Smooth muscle cell (in vitro differentiated cells): Measurements from ENCODE around the gene CFAP61. TPM values are rescaled to one million over a fixed set of nuclear protein-coding genes. Genes with fewer than 3 reads are reported as not detected.
"Not testable (repeated sequence)": the region's sequence is repeated elsewhere in the genome, so short reads cannot be mapped to it uniquely, and the experiment has no call there.

Source experiments
- DNase-seq: peaks from one replicate; lab custom pipeline; 2025; ENCODE audit not compliant: unreplicated experiment; lab: John Stamatoyannopoulos, UW
- H2AFZ ChIP-seq: fragments of 200-600 bp; sonication (generic); 2 replicates; pipeline ENCODE4 v1.6.0; 2016; ENCODE audit warnings: antibody characterized with exemption, low read depth, mild to moderate bottlenecking
- H3F3A ChIP-seq: fragments of 200-600 bp; sonication (generic); 2 replicates; pipeline ENCODE4 v1.6.0; 2017; ENCODE audit warnings: antibody characterized with exemption, low read depth
- H3K27ac ChIP-seq: fragments of 200-600 bp; sonication (generic); 2 replicates; pipeline ENCODE4 v1.5.1; 2016; ENCODE audit warnings: low read depth, mild to moderate bottlenecking
- H3K27me3 ChIP-seq: fragments of 200-600 bp; sonication (generic); 2 replicates; pipeline ENCODE4 v1.6.1; 2016; ENCODE audit warnings: low read depth, mild to moderate bottlenecking
- H3K36me3 ChIP-seq: fragments of 200-600 bp; sonication (generic); 2 replicates; pipeline ENCODE4 v1.5.1; 2016; ENCODE audit warnings: low read depth
- H3K4me1 ChIP-seq: fragments of 200-600 bp; sonication (generic); 2 replicates; pipeline ENCODE4 v1.5.1; 2016; ENCODE audit warnings: low read depth
- H3K4me2 ChIP-seq: fragments of 200-600 bp; sonication (generic); 2 replicates; pipeline ENCODE4 v1.6.0; 2016; ENCODE audit warnings: mild to moderate bottlenecking
- H3K4me3 ChIP-seq: fragments of 200-600 bp; sonication (generic); 2 replicates; pipeline ENCODE4 v1.5.1; 2016; ENCODE audit warnings: mild to moderate bottlenecking
- H3K79me2 ChIP-seq: fragments of 200-600 bp; sonication (generic); 2 replicates; pipeline ENCODE4 v1.6.0; 2016; ENCODE audit warnings: low read depth, mild to moderate bottlenecking
- H3K9ac ChIP-seq: fragments of 200-600 bp; sonication (generic); 2 replicates; pipeline ENCODE4 v1.6.0; 2016; ENCODE audit warnings: low read depth
- H3K9me3 ChIP-seq: fragments of 200-600 bp; sonication (generic); replicated peaks from 2 replicates; pipeline ENCODE4 v1.5.1; 2016; ENCODE audit warnings: low read depth
- H4K20me1 ChIP-seq: fragments of 200-600 bp; sonication (generic); 2 replicates; pipeline ENCODE4 v1.6.0; 2016; ENCODE audit warnings: low read depth
- WGBS: methylation state at CpG from one replicate; pipeline ENCODE4 v1.1.7; 2016; ENCODE audit warnings: low lambda C conversion rate; 5-methylcytosine and 5-hydroxymethylcytosine counted together
- polyA plus RNA-seq: library from polyadenylated mRNA; unstranded; fragments of >200 nt; fragmentation: Nextera tagmentation; extraction: Ambion mirVana; gene quantifications from 2 replicates; pipeline ENCODE4 v1.2.1, GENCODE V29; 2016
- total RNA-seq: library from RNA; depleted of rRNA; stranded (reverse); fragments of >200 nt; gene quantifications from 2 replicates; pipeline ENCODE4 v1.2.3, GENCODE V29; 2014
- TF ChIP-seq, protein P1 (sequence below): fragments of 200-600 bp; sonication (generic); IDR thresholded peaks from 2 replicates; pipeline ENCODE4 v1.5.1; 2017; ENCODE audit warnings: borderline replicate concordance, mild to moderate bottlenecking, antibody characterized with exemption; ENCODE audit not compliant: insufficient read depth, poor library complexity, severe bottlenecking

The CFAP61 gene
- total and polyA plus RNA-seq, 2 experiments from 2014 or later = not detected

DNA sequence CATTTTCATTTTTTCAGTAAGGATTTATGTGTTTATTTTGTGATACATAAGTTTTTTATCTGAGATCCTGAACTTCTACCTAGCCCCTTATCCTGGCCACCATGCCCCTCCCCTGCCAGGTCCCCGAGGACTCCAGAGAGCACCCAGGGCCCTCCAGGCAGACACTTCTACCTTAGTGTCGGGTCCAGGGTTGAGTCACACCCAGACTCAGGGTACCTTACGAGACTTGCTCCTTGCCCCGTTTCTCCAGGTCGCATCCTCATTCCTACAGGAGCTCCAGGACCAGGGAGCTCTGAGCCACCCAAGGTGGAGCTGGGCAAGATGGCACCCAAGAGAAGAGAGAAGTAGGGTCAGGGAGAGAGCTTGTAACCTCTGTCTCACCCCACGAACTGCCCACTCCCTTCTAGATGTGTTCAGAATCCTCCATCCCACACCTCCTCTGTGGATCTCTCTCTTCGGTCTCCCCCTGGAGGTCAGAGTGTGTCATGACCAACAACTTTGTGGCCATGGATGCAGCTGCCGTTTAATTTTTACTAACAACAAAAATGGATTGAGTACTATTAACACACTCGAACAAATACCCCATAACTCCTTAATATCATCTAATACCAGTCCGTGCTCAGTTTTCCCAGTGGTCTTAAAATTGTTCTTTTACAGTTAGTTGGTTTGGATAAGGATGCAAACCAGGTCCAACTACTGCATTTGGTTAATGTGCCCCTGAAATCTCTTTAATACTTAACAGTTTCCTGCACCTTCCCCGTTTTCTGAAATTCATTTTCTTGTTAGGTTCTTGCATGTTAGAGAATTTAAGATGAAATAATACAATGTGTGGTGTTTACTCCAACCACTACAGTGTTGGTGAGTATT is 185.0 kb downstream of the CFAP61 start:
- H3K4me3 ChIP-seq = no peak overlapping the region
- H3K79me2 ChIP-seq = no peaks in the 10 kb centered on the region
- TF ChIP-seq, protein P1, sequence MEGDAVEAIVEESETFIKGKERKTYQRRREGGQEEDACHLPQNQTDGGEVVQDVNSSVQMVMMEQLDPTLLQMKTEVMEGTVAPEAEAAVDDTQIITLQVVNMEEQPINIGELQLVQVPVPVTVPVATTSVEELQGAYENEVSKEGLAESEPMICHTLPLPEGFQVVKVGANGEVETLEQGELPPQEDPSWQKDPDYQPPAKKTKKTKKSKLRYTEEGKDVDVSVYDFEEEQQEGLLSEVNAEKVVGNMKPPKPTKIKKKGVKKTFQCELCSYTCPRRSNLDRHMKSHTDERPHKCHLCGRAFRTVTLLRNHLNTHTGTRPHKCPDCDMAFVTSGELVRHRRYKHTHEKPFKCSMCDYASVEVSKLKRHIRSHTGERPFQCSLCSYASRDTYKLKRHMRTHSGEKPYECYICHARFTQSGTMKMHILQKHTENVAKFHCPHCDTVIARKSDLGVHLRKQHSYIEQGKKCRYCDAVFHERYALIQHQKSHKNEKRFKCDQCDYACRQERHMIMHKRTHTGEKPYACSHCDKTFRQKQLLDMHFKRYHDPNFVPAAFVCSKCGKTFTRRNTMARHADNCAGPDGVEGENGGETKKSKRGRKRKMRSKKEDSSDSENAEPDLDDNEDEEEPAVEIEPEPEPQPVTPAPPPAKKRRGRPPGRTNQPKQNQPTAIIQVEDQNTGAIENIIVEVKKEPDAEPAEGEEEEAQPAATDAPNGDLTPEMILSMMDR = peak; percentile 63
- H3K9me3 ChIP-seq = no peaks in the 10 kb centered on the region
- no peak overlapping the region for H3K9ac ChIP-seq
- H3K27me3 ChIP-seq = peaks cover 6% of the 10 kb centered on the region
- no peaks in the 10 kb centered on the region for H3F3A ChIP-seq
- DNase-seq = no peak
- no peak overlapping the region for H2AFZ ChIP-seq
- H3K4me2 ChIP-seq = no peak overlapping the region
- 47% methylated on average over 11 of the region's 11 CpGs for WGBS
- H3K36me3 ChIP-seq = no peaks in the 10 kb centered on the region
- H3K4me1 ChIP-seq = peaks cover 12% of the 10 kb centered on the region
- no peaks in the 10 kb centered on the region for H4K20me1 ChIP-seq
- H3K27ac ChIP-seq = no peak overlapping the region

DNA sequence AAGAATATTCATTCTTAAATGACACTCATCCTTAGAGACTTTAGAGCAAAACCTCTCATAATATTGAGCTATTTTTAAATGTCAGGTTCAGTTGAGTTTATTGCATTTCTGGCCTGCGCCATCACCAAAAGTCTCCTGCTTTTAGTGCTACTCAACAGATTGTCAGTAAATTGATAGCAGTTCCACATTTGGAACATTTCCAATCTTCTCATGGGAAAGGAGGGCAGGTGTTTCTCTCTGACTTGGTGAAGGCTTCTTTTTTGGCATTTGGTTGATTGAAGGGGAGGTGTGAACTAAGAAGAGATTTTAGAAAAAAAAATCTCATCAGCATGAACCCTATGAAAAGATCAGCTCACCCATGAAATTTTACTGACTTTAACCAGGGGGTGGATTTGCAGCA is 189.6 kb downstream of the CFAP61 start:
- Histone ChIP-seq H3K27me3 (no peaks in the 10 kb centered on the region), H2AFZ (no peak overlapping the region), H3K27ac (no peak overlapping the region), H3K4me1 (peaks cover 12% of the 10 kb centered on the region), H4K20me1 (no peaks in the 10 kb centered on the region), H3F3A (no peaks in the 10 kb centered on the region), H3K4me3 (no peak overlapping the region), H3K4me2 (no peak overlapping the region), H3K36me3 (no peaks in the 10 kb centered on the region), H3K9ac (no peak overlapping the region), H3K79me2 (no peaks in the 10 kb centered on the region), H3K9me3 (no peaks in the 10 kb centered on the region)
- 97% methylated on average over 1 of the region's 1 CpG for WGBS
- no peak for DNase-seq
- TF ChIP-seq, protein P1 = no peak

DNA sequence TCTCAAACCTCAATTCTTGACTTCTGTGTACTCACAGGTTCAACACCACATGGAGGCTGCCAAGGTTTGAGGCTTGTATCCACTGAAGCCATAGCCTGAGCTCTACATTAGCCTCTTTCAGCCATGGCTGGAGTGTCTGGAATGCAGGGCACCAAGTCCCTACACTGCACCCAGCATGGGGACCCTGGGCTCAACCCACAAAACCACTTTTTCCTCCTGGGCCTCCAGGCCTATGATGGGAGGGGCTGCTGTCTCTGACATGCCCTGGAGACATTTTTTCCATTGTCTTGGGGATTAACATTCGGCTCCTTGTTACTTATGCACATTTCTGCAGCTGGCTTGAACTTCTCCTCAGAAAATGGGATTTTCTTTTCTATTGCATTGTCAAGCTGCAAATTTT is 192.1 kb downstream of the CFAP61 start:
- WGBS = 82% methylated on average over 1 of the region's 1 CpG

DNA sequence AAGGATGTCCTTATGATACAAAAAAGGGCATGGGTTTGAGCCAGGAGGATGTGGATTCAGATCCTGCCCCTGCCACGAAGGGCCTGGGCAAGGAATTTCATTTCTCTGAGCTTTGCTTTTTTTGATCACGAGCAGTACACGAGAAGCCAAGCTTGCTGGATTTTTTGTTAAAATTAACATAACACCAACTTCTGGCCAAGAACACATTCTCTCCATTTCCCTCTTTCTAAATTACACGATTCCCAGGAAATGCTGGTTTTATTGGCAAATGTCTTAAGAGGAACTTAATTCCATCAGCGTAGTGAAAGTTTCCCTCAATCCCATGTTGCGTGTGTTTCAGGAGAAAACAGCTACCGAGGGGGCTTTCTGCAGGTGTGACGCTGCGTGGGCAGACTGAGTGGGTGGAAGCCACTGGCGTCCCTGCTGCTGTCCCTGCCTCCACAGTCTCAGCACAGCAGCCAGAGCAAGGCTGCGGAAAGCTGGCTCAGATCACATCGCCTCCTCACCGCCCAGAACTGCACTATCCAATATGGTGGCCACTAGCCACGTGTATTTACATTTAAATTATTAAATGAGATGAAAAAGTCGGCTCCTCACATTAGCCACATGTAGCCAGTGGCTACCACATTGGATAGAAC is 194.8 kb downstream of the CFAP61 start:
- Histone ChIP-seq H3K36me3 (no peaks in the 10 kb centered on the region), H3K27ac (no peak overlapping the region), H4K20me1 (no peaks in the 10 kb centered on the region), H3K4me1 (no peaks in the 10 kb centered on the region), H3K27me3 (no peaks in the 10 kb centered on the region), H3K79me2 (no peaks in the 10 kb centered on the region), H3K4me3 (no peak overlapping the region), H2AFZ (no peak overlapping the region), H3K9ac (no peak overlapping the region), H3K4me2 (no peak overlapping the region), H3K9me3 (no peaks in the 10 kb centered on the region), H3F3A (no peaks in the 10 kb centered on the region)
- DNase-seq = no peak
- 84% methylated on average over 15 of the region's 15 CpGs for WGBS
- TF ChIP-seq, protein P1 = no peak

More for the DNA sequence above, 192.1 kb downstream of the CFAP61 start:
- H3K4me2 ChIP-seq, H3K9ac ChIP-seq, H3K36me3 ChIP-seq, H2AFZ ChIP-seq, H3K79me2 ChIP-seq, H3K4me3 ChIP-seq, H4K20me1 ChIP-seq, H3K4me1 ChIP-seq, DNase-seq, H3F3A ChIP-seq, H3K27ac ChIP-seq, H3K9me3 ChIP-seq, H3K27me3 ChIP-seq: not testable (repeated sequence)
